Activated CD4-positive, alpha-beta T cell treated with anti-CD3 and anti-CD28 coated beads, Interleukin-2, Interleukin-6, amounts not matched to agents 100 ng/mL and 50 ng/mL, durations not matched to agents 16 hours and 8 hours (primary cell): ENCODE results near the gene ADAMTS19.
"Not testable (repeated sequence)": the region's sequence is repeated elsewhere in the genome, so short reads cannot be mapped to it uniquely, and the experiment has no call there.

Source experiments
- DNase-seq: peaks from one replicate; pipeline ENCODE4 v3.0.0-alpha.2; 2020

ADAMTS19 gene

GRCh38 chr5:129474544-129474943 lies 14.4 kb downstream of the ADAMTS19 start:
- no peak for DNase-seq

- DNase-seq = no peak
These were observed 16.7 kb downstream of the ADAMTS19 start for GRCh38 chr5:129476751-129477150.

GRCh38 chr5:129477532-129477931 lies 17.4 kb downstream of the ADAMTS19 start:
- DNase-seq = no peak

- no peak for DNase-seq
These were observed 21.1 kb downstream of the ADAMTS19 start for GRCh38 chr5:129481161-129481560.

- DNase-seq = no peak
These were observed 36.3 kb downstream of the ADAMTS19 start for GRCh38 chr5:129496421-129496820.

- DNase-seq = no peak
These were observed 36.9 kb downstream of the ADAMTS19 start for GRCh38 chr5:129496864-129497595.

- no peak for DNase-seq
These were observed 39.2 kb downstream of the ADAMTS19 start for GRCh38 chr5:129499208-129499852.

GRCh38 chr5:129500101-129500500 lies 40.0 kb downstream of the ADAMTS19 start:
- DNase-seq = no peak

- no peak for DNase-seq
These were observed 46.0 kb downstream of the ADAMTS19 start for GRCh38 chr5:129506086-129506485.

GRCh38 chr5:129506950-129507349 lies 46.9 kb downstream of the ADAMTS19 start:
- DNase-seq = no peak

GRCh38 chr5:129507527-129507926 lies 47.4 kb downstream of the ADAMTS19 start:
- DNase-seq = no peak

GRCh38 chr5:129508606-129509005 lies 48.5 kb downstream of the ADAMTS19 start:
- no peak for DNase-seq

- no peak for DNase-seq
These were observed 49.4 kb downstream of the ADAMTS19 start for GRCh38 chr5:129509363-129509975.

GRCh38 chr5:129511291-129511690 lies 51.2 kb downstream of the ADAMTS19 start:
- no peak for DNase-seq

GRCh38 chr5:129541051-129541450 lies 81.0 kb downstream of the ADAMTS19 start:
- no peak for DNase-seq

GRCh38 chr5:129541648-129542251 lies 81.7 kb downstream of the ADAMTS19 start:
- DNase-seq = peak; percentile 1

GRCh38 chr5:129547137-129547536 lies 87.0 kb downstream of the ADAMTS19 start:
- no peak for DNase-seq

GRCh38 chr5:129554134-129554904 lies 94.2 kb downstream of the ADAMTS19 start:
- DNase-seq = no peak

GRCh38 chr5:129563585-129563984 lies 103.5 kb downstream of the ADAMTS19 start:
- no peak for DNase-seq

GRCh38 chr5:129569295-129569694 lies 109.2 kb downstream of the ADAMTS19 start:
- no peak for DNase-seq

- no peak for DNase-seq
These were observed 112.0 kb downstream of the ADAMTS19 start for GRCh38 chr5:129572060-129572459.

- not testable (repeated sequence) for DNase-seq
These were observed 124.4 kb downstream of the ADAMTS19 start for GRCh38 chr5:129584496-129584895.
